Colonic mucosa (tissue), 4 donors: ENCODE measurements around the gene JAKMIP3. TPM values are rescaled to one million over a fixed set of nuclear protein-coding genes. Genes with fewer than 3 reads are reported as not detected.

Experiments
- DNase-seq: peaks from one replicate; pipeline ENCODE4 v3.0.0-alpha.2; 2020
- H3K27ac ChIP-seq: fragments of 200-600 bp; one replicate; pipeline ENCODE4 v1.8.0; 2021
- H3K27me3 ChIP-seq: fragments of 200-600 bp; one replicate; pipeline ENCODE4 v1.8.0; 2021
- H3K36me3 ChIP-seq: fragments of 200-600 bp; one replicate; pipeline ENCODE4 v1.8.0; 2021
- H3K4me1 ChIP-seq: fragments of 200-600 bp; one replicate; pipeline ENCODE4 v1.8.0; 2021; ENCODE audit warnings: mild to moderate bottlenecking
- H3K4me3 ChIP-seq: fragments of 200-600 bp; one replicate; pipeline ENCODE4 v1.8.0; 2021
- H3K9ac ChIP-seq, 2 donors: one replicate each; pipeline ENCODE4 v1.7.0; 2013; ENCODE audit warnings: control low read depth in 2 of 2, low read depth in 2 of 2, low read length in 2 of 2
- H3K9me3 ChIP-seq: fragments of 200-600 bp; one replicate; pipeline ENCODE4 v1.8.0; 2021
- intact Hi-C: fragments of 100-400 bp; cut with DNase I; formaldehyde crosslinking; loops from one replicate; pipeline ENCODE4 v1.14.1; 2022
- total RNA-seq, 2 donors: library from RNA; stranded (reverse); fragmentation: NEBNext Ultra II Directional in 1 of 2; extraction: Animal tissue kit (Norgen Biotek cat#: 25700) in 1 of 2; gene quantifications; one replicate each; pipeline ENCODE4 v1.2.1, GENCODE V29; 2021
- TF ChIP-seq, protein P1 (sequence below): fragments of 200-600 bp; IDR thresholded peaks from one replicate; pipeline ENCODE4 v1.8.0; 2022; ENCODE audit warnings: antibody characterized with exemption, mild to moderate bottlenecking
- donor health status: healthy.
- donor health status: DM: no; HTN: no; CAD: no.
- donor health status: DM: no; HTN: no; CAD: no.

The JAKMIP3 gene
- total RNA-seq, 2 donors from 2014 or later, result 0.10 to 0.27 TPM

DNA sequence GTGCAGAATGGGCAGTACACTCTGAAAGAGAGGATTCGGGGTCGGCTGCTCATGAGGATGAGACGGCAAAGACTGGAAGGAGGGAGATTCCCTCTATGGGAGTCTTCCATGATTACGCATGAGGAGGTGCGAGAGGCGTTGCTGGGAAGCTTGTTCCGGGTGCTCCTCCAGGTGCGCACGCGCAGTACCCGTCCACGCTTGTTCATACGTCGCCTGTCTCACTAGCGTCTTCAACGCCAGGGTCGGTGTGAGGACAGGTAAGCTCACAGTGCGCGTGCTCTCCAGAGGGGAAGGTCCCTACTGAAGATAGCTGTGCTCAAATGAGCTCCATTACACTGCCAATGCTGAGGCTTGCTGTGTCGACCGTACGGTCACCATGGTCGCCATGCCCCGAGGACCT is 44.7 kb upstream of the JAKMIP3 start:
- Histone ChIP-seq H3K27ac (no peak overlapping the region), H3K4me1 (no peaks in the 10 kb centered on the region), H3K9me3 (no peaks in the 10 kb centered on the region), H3K27me3 (no peaks in the 10 kb centered on the region), H3K36me3 (no peaks in the 10 kb centered on the region), H3K4me3 (no peak overlapping the region), H3K9ac (no peak overlapping the region)
- TF ChIP-seq, protein P1, sequence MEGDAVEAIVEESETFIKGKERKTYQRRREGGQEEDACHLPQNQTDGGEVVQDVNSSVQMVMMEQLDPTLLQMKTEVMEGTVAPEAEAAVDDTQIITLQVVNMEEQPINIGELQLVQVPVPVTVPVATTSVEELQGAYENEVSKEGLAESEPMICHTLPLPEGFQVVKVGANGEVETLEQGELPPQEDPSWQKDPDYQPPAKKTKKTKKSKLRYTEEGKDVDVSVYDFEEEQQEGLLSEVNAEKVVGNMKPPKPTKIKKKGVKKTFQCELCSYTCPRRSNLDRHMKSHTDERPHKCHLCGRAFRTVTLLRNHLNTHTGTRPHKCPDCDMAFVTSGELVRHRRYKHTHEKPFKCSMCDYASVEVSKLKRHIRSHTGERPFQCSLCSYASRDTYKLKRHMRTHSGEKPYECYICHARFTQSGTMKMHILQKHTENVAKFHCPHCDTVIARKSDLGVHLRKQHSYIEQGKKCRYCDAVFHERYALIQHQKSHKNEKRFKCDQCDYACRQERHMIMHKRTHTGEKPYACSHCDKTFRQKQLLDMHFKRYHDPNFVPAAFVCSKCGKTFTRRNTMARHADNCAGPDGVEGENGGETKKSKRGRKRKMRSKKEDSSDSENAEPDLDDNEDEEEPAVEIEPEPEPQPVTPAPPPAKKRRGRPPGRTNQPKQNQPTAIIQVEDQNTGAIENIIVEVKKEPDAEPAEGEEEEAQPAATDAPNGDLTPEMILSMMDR, result no peak
- intact Hi-C loops, result no loop called here
- DNase-seq, result no peak

DNA sequence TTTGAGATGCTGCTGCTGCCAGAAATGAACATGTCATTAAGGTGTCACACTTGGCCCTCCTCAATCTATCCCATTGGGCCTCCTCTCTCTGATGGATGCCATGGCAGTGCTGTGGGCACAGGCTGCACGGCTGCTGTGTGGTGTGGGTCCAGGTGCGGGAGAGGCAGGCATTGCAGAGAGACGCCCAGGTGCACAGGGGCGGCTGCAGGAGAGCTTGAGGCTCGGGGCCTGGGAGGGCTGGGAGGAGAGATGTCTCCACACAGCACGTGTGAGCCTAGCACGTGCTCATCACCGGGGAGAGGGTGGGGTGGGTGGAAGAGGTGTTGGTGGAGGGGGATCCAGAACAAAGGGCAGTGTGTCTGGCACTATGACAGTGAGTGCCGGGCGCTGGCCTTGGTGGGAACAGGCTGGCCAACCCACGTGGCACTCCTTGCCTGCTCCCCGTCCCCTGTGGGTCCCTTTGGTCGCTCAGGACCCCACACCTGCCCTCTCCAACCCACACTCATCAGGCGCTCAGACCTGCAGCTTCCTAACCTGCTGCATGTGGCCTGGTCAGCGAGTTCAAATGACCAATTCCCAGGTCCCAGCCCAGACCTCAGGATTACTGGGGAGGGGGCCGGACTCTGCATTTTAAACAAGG is 44.1 kb upstream of the JAKMIP3 start:
- DNase-seq, result no peak
- H3K4me3 ChIP-seq, result no peak overlapping the region

DNA sequence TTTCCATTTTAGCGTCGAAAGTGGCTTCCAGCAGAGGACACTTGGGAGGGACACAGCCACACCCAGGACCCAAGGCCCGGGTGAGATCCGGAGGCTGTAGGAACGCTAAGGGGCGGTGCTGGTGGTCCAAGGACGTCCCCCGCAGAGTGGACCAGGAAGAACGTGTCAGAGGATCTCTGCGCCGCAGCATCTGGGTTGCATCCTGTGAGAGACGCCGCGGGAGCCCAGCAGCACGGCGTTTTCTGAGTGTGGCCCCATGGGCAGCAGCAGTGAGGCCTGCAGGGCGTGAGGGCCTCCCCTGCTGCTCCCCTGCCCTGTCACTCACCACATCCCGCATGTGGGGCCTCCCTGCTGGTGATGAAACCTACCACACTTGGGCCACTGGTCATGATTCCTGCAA is 43.5 kb upstream of the JAKMIP3 start:
- TF ChIP-seq, protein P1, result no peak
- Histone ChIP-seq H3K27me3 (no peaks in the 10 kb centered on the region), H3K4me3 (no peak overlapping the region), H3K27ac (no peak overlapping the region), H3K9me3 (no peaks in the 10 kb centered on the region), H3K4me1 (no peaks in the 10 kb centered on the region), H3K36me3 (no peaks in the 10 kb centered on the region), H3K9ac (no peak overlapping the region)
- no peak for DNase-seq
- intact Hi-C loops, result loop anchor here (2.0 kb wide), 1 partner anchor 135 kb away; no protein-coding TSS in a partner anchor

More for the DNA sequence above, 44.1 kb upstream of the JAKMIP3 start:
- no peaks in the 10 kb centered on the region for H3K27me3 ChIP-seq
- no peaks in the 10 kb centered on the region for H3K9me3 ChIP-seq
- no peaks in the 10 kb centered on the region for H3K4me1 ChIP-seq
- H3K27ac ChIP-seq, result no peak overlapping the region
- TF ChIP-seq, protein P1, result no peak
- intact Hi-C loops, result loop anchor here (2.0 kb wide), 1 partner anchor 135 kb away; no protein-coding TSS in a partner anchor
- no peaks in the 10 kb centered on the region for H3K36me3 ChIP-seq
- H3K9ac ChIP-seq, result no peak overlapping the region

DNA sequence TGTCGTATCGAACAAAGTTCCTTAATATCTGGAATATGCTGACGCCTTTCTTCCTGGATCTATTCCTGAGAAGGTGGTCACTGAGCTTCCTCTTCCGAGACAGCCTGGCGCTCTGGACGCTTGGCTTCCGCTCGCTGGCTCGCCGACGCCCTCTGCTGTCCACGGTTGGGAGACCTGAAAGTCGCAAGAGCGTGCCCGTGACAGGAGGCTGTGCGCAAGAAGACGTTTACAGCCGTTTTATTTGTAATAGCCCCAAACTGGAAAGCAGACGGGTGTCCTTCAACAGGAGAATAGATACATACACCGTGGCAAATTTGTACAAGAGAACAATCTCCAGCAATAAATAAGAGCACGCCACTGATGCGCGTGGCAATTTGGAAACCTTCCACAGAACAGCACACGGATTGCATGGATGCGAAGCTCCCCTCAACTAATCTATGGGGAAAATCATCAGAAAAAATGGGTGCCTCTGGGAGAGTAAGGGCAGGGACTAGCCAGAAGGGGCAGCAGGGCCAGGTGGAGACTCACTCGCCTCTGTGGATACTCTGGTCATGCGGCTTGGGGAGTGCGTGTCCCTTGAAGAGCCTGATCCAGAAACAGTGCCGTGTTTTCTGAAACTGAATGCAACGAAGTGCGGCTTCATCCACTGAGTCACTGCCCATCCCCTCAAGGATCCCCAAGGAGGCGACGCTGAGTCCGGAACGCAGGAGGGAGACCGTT is 42.5 kb upstream of the JAKMIP3 start:
- DNase-seq, result peak; percentile 84
- H3K4me1 ChIP-seq, result no peaks in the 10 kb centered on the region
- no peak overlapping the region for H3K4me3 ChIP-seq
- H3K9me3 ChIP-seq, result no peaks in the 10 kb centered on the region
- TF ChIP-seq, protein P1, result peak; percentile 90
- H3K9ac ChIP-seq, result no peak overlapping the region
- H3K36me3 ChIP-seq, result no peaks in the 10 kb centered on the region
- no peaks in the 10 kb centered on the region for H3K27me3 ChIP-seq
- intact Hi-C loops, result loop anchor here (2.0 kb wide), 1 partner anchor 136 kb away; no protein-coding TSS in a partner anchor
- H3K27ac ChIP-seq, result no peak overlapping the region

DNA sequence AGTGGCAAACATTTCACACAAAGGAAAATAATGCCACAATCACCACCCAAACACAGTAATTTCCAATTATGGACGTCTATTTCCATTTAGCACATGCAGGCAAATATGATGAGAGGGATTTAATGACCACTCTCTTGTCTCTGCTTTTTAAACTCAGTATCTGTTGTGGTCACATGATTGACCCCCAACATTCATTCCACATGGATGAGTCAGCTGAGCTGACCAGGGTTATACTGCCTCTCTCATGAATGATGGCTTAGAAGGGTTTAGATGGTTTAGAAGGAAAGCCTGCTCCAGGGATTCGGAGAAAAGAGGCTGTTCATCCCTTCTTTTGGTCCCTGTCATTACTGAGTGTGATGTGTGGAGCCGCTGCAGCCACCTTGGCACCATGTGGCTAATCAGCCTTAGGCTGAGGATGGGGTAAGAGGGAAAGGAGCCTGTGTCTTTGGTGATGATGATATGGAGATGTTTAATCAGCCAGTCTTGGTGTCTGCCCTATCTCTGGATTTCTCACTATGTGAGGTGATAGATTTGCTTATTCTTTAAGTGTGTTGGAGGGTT is 38.2 kb upstream of the JAKMIP3 start:
- Histone ChIP-seq H3K36me3 (no peaks in the 10 kb centered on the region), H3K4me1 (no peaks in the 10 kb centered on the region), H3K9me3 (no peaks in the 10 kb centered on the region), H3K4me3 (no peak overlapping the region), H3K27ac (no peak overlapping the region), H3K27me3 (no peaks in the 10 kb centered on the region), H3K9ac (no peak overlapping the region)
- intact Hi-C loops, result no loop called here
- no peak for DNase-seq
- TF ChIP-seq, protein P1, result no peak
